A549 treated with CORT108297 at 1 μM for 4 hours (cell line): Measurements from ENCODE around the gene RPIA. TPM values are rescaled to one million over a fixed set of nuclear protein-coding genes. Genes with fewer than 3 reads are reported as not detected.

ENCODE experiments used
- total RNA-seq: library from RNA; stranded (reverse); fragments of 200-300 nt; extraction: Qiagen RNA extraction; gene quantifications from 5 replicates; pipeline ENCODE4 v1.2.3, GENCODE V29; 2022

Gene RPIA
- 27.2 to 30.3 TPM (median 28.9 TPM) in 5 replicates for total RNA-seq

DNA sequence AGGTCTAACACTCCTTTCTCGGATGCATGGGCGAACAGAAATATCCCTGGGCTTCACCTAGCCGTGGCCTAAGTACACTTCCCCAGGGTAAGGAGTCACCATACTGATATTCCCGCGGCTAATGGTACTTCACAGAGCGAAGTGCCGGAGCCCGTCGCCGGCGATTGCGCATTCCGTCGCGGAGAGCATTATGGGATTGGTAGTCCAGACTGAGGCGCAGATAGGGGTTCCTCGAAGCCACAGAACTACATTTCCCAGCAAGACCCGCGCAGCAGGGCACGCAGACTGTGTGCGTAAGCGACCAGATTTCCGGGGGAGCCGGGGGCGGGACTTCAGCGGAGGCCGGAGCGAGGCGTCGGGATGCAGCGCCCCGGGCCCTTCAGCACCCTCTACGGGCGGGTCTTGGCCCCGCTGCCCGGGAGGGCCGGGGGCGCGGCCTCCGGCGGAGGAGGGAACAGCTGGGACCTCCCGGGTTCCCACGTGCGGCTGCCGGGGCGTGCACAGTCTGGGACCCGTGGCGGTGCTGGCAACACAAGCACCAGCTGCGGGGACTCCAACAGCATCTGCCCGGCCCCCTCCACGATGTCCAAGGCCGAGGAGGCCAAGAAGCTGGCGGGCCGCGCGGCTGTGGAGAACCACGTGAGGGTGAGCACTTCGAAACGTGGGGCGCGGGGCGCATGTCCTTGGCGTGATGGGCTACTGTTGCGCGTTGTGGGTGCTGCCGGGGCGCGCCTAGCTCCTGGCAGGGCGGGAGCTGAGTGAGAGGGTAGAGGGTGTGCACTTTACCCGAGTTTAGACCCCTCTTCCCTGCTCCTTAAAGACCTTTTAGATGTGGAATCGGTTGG lies at the start of gene RPIA:
Gene RPIA (plus strand): TSS at position 335 of the 845 bp plus-strand sequence. CDS start 26 bp downstream, at position 361.

Other genes starting within 250 kb of the RPIA start
- gene FOXI3, start 239.0 kb upstream of the RPIA start, total RNA-seq: 0.05 TPM in 1 of 5 replicates, not detected in the others
- 14.6 to 21.1 TPM (median 19.3 TPM) in 5 replicates for gene EIF2AK3, start 64.2 kb upstream of the RPIA start, total RNA-seq